Measurements from ENCODE around the gene KIF14. TPM values are rescaled to one million over a fixed set of nuclear protein-coding genes. Genes with fewer than 3 reads are reported as not detected.

The KIF14 gene
- 10 to 100 TPM; 17.4 to 17.8 TPM for total RNA-seq

- H3K27me3 Mint-ChIP-seq: peaks cover 12% of the 10 kb centered on the region
- peak; percentile 94 for DNase-seq
- H3K36me3 Mint-ChIP-seq: peaks cover 16% of the 10 kb centered on the region
- no peaks in the 10 kb centered on the region for H3K9me3 Mint-ChIP-seq
- H3K27ac Mint-ChIP-seq: peak within 1 kb of the TSS; percentile 75
- H3K4me1 Mint-ChIP-seq: peaks cover 23% of the 10 kb centered on the region
- H3K4me3 Mint-ChIP-seq: peak within 1 kb of the TSS; percentile 87
These were observed at the start of gene KIF14 for GRCh38 chr1:200620273-200621131. TSS of gene KIF14 (minus strand) at chr1:200620751. CDS start at chr1:200618723, 2,028 bp downstream.

GRCh38 chr1:200669314-200670241, 49.0 kb upstream of the KIF14 start, which contains the start of gene DDX59:
TSS of gene DDX59 (minus strand) at chr1:200669907. CDS start at chr1:200666740, 3,167 bp downstream.
- Mint-ChIP-seq H3K36me3 (peaks cover 24% of the 10 kb centered on the region), H3K4me3 (peak within 1 kb of the TSS; percentile 95), H3K4me1 (peaks cover 39% of the 10 kb centered on the region), H3K27me3 (no peaks in the 10 kb centered on the region), H3K27ac (peak within 1 kb of the TSS; percentile 97), H3K9me3 (no peaks in the 10 kb centered on the region)
- DNase-seq: peak; percentile 95

GRCh38 chr1:200668514-200669313, 48.2 kb upstream of the KIF14 start:
- Mint-ChIP-seq H3K4me1 (peaks cover 36% of the 10 kb centered on the region), H3K27ac (peak overlapping the region; percentile 87), H3K36me3 (peaks cover 32% of the 10 kb centered on the region), H3K27me3 (no peaks in the 10 kb centered on the region), H3K9me3 (no peaks in the 10 kb centered on the region), H3K4me3 (peak overlapping the region; percentile 77)
- no peak for DNase-seq

GRCh38 chr1:200666309-200666708, 45.8 kb upstream of the KIF14 start:
- Mint-ChIP-seq H3K4me3 (no peak overlapping the region), H3K36me3 (peaks cover 43% of the 10 kb centered on the region), H3K27ac (no peak overlapping the region)

GRCh38 chr1:200665861-200666260, 45.3 kb upstream of the KIF14 start:
- Mint-ChIP-seq H3K27me3 (no peaks in the 10 kb centered on the region), H3K27ac (no peak overlapping the region), H3K9me3 (no peaks in the 10 kb centered on the region), H3K36me3 (peaks cover 45% of the 10 kb centered on the region), H3K4me3 (no peak overlapping the region), H3K4me1 (peaks cover 41% of the 10 kb centered on the region)
- no peak for DNase-seq

More at GRCh38 chr1:200666309-200666708, 45.8 kb upstream of the KIF14 start:
- DNase-seq: no peak
- Mint-ChIP-seq H3K27me3 (no peaks in the 10 kb centered on the region), H3K9me3 (no peaks in the 10 kb centered on the region), H3K4me1 (peaks cover 44% of the 10 kb centered on the region)

GRCh38 chr1:200660719-200661118, 40.2 kb upstream of the KIF14 start:
- H3K9me3 Mint-ChIP-seq: no peaks in the 10 kb centered on the region
- peaks cover 36% of the 10 kb centered on the region for H3K36me3 Mint-ChIP-seq
- DNase-seq: no peak
- H3K27me3 Mint-ChIP-seq: no peaks in the 10 kb centered on the region
- peaks cover 24% of the 10 kb centered on the region for H3K4me1 Mint-ChIP-seq
- no peak overlapping the region for H3K4me3 Mint-ChIP-seq
- H3K27ac Mint-ChIP-seq: no peak overlapping the region

GRCh38 chr1:200659269-200659668, 38.7 kb upstream of the KIF14 start:
- peaks cover 19% of the 10 kb centered on the region for H3K4me1 Mint-ChIP-seq
- H3K4me3 Mint-ChIP-seq: no peak overlapping the region
- no peaks in the 10 kb centered on the region for H3K27me3 Mint-ChIP-seq
- H3K27ac Mint-ChIP-seq: no peak overlapping the region
- peaks cover 30% of the 10 kb centered on the region for H3K36me3 Mint-ChIP-seq
- DNase-seq: no peak
- H3K9me3 Mint-ChIP-seq: no peaks in the 10 kb centered on the region

- Mint-ChIP-seq H3K27ac (no peak overlapping the region), H3K27me3 (no peaks in the 10 kb centered on the region), H3K4me3 (no peak overlapping the region), H3K36me3 (peaks cover 32% of the 10 kb centered on the region), H3K9me3 (no peaks in the 10 kb centered on the region), H3K4me1 (peaks cover 20% of the 10 kb centered on the region)
- no peak for DNase-seq
These were observed 37.7 kb upstream of the KIF14 start for GRCh38 chr1:200658037-200658818.

- Mint-ChIP-seq H3K9me3 (no peaks in the 10 kb centered on the region), H3K4me1 (peaks cover 15% of the 10 kb centered on the region), H3K27me3 (no peaks in the 10 kb centered on the region), H3K27ac (no peak overlapping the region), H3K4me3 (no peak overlapping the region), H3K36me3 (peaks cover 25% of the 10 kb centered on the region)
- DNase-seq: no peak
These were observed 34.1 kb upstream of the KIF14 start for GRCh38 chr1:200654660-200655059.

GRCh38 chr1:200653022-200653462, 32.5 kb upstream of the KIF14 start:
- H3K4me3 Mint-ChIP-seq: peak overlapping the region; percentile 35
- H3K4me1 Mint-ChIP-seq: peaks cover 15% of the 10 kb centered on the region
- H3K36me3 Mint-ChIP-seq: peaks cover 24% of the 10 kb centered on the region
- H3K27me3 Mint-ChIP-seq: no peaks in the 10 kb centered on the region
- no peaks in the 10 kb centered on the region for H3K9me3 Mint-ChIP-seq
- peak overlapping the region; percentile 84 for H3K27ac Mint-ChIP-seq
- peak; percentile 2 for DNase-seq

- peak overlapping the region; percentile 84 for H3K27ac Mint-ChIP-seq
- H3K4me3 Mint-ChIP-seq: no peak overlapping the region
- no peaks in the 10 kb centered on the region for H3K9me3 Mint-ChIP-seq
- H3K4me1 Mint-ChIP-seq: peaks cover 12% of the 10 kb centered on the region
- H3K27me3 Mint-ChIP-seq: no peaks in the 10 kb centered on the region
- no peak for DNase-seq
- peaks cover 21% of the 10 kb centered on the region for H3K36me3 Mint-ChIP-seq
These were observed 31.8 kb upstream of the KIF14 start for GRCh38 chr1:200652378-200652777.

GRCh38 chr1:200646515-200646914, 26.0 kb upstream of the KIF14 start:
- Mint-ChIP-seq H3K36me3 (peaks cover 9% of the 10 kb centered on the region), H3K27ac (no peak overlapping the region), H3K4me3 (no peak overlapping the region), H3K4me1 (peaks cover 3% of the 10 kb centered on the region), H3K9me3 (no peaks in the 10 kb centered on the region), H3K27me3 (no peaks in the 10 kb centered on the region)
- DNase-seq: no peak

- Mint-ChIP-seq H3K36me3 (peaks cover 9% of the 10 kb centered on the region), H3K27ac (no peak overlapping the region), H3K4me1 (peaks cover 7% of the 10 kb centered on the region), H3K9me3 (no peaks in the 10 kb centered on the region), H3K27me3 (no peaks in the 10 kb centered on the region), H3K4me3 (no peak overlapping the region)
- DNase-seq: no peak
These were observed 23.5 kb upstream of the KIF14 start for GRCh38 chr1:200644021-200644420.

- H3K27me3 Mint-ChIP-seq: no peaks in the 10 kb centered on the region
- H3K9me3 Mint-ChIP-seq: no peaks in the 10 kb centered on the region
- no peak overlapping the region for H3K4me3 Mint-ChIP-seq
- peaks cover 7% of the 10 kb centered on the region for H3K4me1 Mint-ChIP-seq
- DNase-seq: no peak
- H3K36me3 Mint-ChIP-seq: peaks cover 9% of the 10 kb centered on the region
- H3K27ac Mint-ChIP-seq: no peak overlapping the region
These were observed 21.9 kb upstream of the KIF14 start for GRCh38 chr1:200642481-200642880.
